NOMO-1 treated with dmso at 0.1 percent for 144 hours (cell line): ENCODE measurements around the gene DNAJB6.

Experiments used
- DNase-seq: peaks from one replicate; lab custom pipeline; 2025; ENCODE audit not compliant: unreplicated experiment; lab: John Stamatoyannopoulos, UW

Gene DNAJB6

GRCh38 chr7:157394246-157395191 lies 57.7 kb downstream of the DNAJB6 start:
- DNase-seq = no peak

GRCh38 chr7:157395206-157395605 lies 58.4 kb downstream of the DNAJB6 start:
- DNase-seq = no peak

- no peak for DNase-seq
Observed at GRCh38 chr7:157396316-157397035, 59.7 kb downstream of the DNAJB6 start.

GRCh38 chr7:157397036-157397720 lies 60.4 kb downstream of the DNAJB6 start:
- no peak for DNase-seq

- DNase-seq = no peak
Observed at GRCh38 chr7:157397731-157398691, 61.2 kb downstream of the DNAJB6 start.

- no peak for DNase-seq
Observed at GRCh38 chr7:157399086-157399687, 62.4 kb downstream of the DNAJB6 start.

GRCh38 chr7:157400171-157400860 lies 63.5 kb downstream of the DNAJB6 start:
- DNase-seq = no peak

GRCh38 chr7:157401567-157402387 lies 65.0 kb downstream of the DNAJB6 start:
- no peak for DNase-seq

GRCh38 chr7:157402388-157402703 lies 65.5 kb downstream of the DNAJB6 start:
- no peak for DNase-seq

- DNase-seq = no peak
Observed at GRCh38 chr7:157402911-157403534, 66.2 kb downstream of the DNAJB6 start.

GRCh38 chr7:157403646-157404401 lies 67.0 kb downstream of the DNAJB6 start:
- DNase-seq = no peak

GRCh38 chr7:157404845-157405481 lies 68.2 kb downstream of the DNAJB6 start:
- no peak for DNase-seq

GRCh38 chr7:157405501-157405900 lies 68.7 kb downstream of the DNAJB6 start:
- DNase-seq = no peak

GRCh38 chr7:157405914-157406810 lies 69.4 kb downstream of the DNAJB6 start:
- DNase-seq = no peak

- no peak for DNase-seq
Observed at GRCh38 chr7:157406971-157407370, 70.2 kb downstream of the DNAJB6 start.
